Subcutaneous adipose tissue (tissue), 4 donors: ENCODE measurements around the gene CDC42EP2. TPM values are rescaled to one million over a fixed set of nuclear protein-coding genes. Genes with fewer than 3 reads are reported as not detected.

ENCODE experiments used
- total RNA-seq, 4 donors: library from RNA; depleted of rRNA; stranded (reverse); fragments of >200 nt; gene quantifications; one replicate each; pipeline ENCODE4 v1.1.0, GENCODE V29; 2016
- TF ChIP-seq, protein P1 (sequence below): fragments of 450-650 bp; IDR thresholded peaks from one replicate; pipeline ENCODE4 v1.5.1; 2016; ENCODE audit warnings: low read depth, mild to moderate bottlenecking, control low read depth, antibody characterized with exemption, moderate library complexity

CDC42EP2 gene
- total RNA-seq, 4 donors from 2014 or later = 16.5 to 38.6 (median 28.5) TPM

DNA sequence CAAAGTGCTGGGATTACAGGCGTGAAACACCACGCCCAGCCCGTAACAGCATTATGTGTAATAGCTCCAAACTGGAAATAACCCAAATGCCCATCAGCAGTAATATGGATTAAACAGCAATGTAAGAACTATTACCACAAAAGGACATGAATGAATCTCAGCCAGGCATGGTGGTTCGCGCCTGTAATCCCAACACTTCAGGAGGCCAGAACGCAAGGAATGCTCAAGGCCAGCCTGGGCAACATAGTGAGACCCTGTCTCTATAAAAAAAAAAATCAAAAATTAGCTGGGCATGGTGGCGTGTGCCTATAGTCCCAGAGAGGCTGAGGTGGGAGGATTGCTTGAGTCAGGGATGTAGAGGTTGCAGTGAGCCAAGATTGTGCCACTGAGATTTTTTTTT is 15.9 kb downstream of the CDC42EP2 start:
- TF ChIP-seq, protein P1, sequence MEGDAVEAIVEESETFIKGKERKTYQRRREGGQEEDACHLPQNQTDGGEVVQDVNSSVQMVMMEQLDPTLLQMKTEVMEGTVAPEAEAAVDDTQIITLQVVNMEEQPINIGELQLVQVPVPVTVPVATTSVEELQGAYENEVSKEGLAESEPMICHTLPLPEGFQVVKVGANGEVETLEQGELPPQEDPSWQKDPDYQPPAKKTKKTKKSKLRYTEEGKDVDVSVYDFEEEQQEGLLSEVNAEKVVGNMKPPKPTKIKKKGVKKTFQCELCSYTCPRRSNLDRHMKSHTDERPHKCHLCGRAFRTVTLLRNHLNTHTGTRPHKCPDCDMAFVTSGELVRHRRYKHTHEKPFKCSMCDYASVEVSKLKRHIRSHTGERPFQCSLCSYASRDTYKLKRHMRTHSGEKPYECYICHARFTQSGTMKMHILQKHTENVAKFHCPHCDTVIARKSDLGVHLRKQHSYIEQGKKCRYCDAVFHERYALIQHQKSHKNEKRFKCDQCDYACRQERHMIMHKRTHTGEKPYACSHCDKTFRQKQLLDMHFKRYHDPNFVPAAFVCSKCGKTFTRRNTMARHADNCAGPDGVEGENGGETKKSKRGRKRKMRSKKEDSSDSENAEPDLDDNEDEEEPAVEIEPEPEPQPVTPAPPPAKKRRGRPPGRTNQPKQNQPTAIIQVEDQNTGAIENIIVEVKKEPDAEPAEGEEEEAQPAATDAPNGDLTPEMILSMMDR = no peak

DNA sequence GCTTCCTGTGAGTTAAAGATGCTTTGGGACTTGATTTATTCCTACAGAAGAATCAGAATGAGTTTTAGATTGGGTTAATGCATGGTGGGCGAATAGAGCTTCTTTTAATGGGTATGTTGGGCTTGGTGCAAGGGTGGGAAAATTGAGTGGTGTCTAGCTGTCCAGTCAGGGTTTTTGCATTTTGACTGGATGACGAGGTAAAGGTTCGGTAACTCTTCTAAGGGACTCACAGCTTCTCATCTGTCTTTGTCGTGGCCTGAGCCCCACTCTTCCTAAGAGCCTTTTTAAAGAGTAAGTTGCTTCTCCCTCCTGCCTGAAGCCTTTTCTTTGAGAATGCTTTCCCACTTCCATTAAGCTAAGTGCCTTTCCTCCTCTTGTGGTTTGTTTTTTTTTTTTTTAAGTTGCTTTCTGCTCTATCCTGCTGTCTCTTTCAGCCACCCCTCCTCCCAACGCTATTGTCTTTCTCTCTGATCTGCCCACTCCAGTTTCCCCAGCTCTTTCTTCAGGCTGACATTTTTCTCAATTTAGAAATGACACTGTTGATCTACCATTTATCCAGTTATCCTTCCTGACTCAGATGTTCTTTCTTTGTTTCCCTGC is 20.1 kb downstream of the CDC42EP2 start:
- TF ChIP-seq, protein P1 = no peak

DNA sequence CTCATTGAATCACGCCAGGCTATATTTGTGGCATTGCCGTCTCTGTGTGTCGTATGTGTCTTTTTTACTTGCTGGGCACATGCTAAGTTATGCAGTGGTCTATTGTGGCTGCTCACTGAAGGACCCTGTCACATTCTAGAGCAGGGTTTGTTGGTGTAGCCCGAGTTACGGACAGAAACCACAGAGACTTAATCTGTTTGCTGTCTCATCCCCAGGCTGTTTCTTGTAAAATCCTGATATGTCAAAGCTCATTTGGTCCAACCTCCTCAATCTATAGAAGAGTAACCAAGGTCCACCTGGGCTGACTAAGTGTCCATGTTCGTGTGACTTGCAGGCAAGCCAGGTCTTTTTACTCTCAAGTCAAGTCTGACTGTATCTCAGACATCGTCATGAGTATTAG is 24.0 kb downstream of the CDC42EP2 start:
- TF ChIP-seq, protein P1 = no peak

DNA sequence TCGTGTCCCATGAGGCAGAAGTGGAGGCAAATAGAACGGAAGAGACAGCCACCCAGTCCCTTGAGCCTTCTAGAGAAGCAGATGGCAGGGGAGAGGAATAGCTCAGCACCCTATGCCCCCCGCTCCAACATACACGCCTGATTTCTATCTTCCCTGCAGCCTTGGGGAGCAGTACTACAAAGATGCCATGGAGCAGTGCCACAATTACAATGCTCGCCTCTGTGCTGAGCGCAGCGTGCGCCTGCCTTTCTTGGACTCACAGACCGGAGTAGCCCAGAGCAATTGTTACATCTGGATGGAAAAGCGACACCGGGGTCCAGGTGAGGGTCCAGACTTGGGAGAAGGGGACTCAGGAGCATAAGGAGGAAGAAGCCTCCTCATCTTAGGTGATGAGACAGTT is 25.6 kb downstream of the CDC42EP2 start:
- TF ChIP-seq, protein P1 = no peak

DNA sequence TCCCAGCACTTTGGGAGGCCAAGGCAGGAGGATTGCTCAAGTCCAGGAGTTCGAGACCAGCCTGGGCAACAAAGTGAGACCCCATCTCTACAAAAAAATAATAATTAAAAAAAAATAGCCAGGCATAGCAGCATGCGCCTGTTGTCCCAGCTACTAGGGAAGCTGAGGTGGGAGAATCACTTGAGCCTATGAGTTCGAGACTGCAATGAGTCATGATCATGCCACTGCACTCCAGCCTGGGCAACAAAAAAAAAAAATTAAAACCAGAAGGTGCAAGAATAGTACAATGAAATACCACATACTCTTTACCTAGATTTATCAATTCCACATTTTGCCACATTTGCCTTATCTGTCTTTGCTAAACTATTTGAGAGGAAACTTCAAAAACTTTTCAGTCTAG is 27.2 kb downstream of the CDC42EP2 start:
- TF ChIP-seq, protein P1 = no peak

DNA sequence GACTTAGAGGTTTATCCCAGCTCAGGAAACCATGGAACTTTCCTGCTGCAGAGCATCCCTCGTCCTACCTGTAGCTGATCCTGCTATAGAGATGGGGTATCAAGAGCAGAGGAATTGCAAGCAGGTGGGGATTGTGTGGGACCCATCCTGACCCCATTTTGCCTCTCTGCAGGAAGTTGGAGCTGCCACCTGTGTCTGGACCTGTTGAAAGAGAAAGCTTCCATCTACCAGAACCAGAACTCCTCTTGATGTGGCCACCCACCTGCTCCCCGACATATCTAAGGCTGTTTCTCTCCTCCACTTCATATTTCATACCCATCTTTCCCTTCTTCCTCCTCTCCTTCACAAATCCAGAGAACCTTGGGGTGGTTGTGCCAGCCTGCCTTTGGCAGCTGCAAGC is 36.8 kb downstream of the CDC42EP2 start:
- TF ChIP-seq, protein P1 = no peak

DNA sequence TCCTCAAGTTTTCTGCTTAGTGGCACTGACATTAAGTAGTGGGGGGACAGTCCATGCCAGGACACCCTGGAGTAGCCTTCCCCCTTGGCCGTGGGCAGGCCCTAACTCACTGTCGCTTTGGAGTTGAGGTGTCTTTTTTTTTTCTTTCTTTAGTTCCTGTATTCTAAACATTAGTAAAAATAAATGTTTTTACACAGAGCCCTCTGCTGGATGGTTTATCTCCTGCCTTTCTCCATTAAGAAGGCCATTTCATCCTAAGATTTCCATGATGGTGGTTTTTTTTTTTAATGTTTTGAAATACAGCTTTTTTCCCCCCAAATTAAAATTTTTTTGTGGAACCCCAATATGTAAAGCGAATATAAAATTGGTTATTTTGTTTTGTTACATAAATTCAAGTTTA is 38.1 kb downstream of the CDC42EP2 start:
- TF ChIP-seq, protein P1 = no peak
